Activated CD8-positive, alpha-beta memory T cell treated with anti-CD3 and anti-CD28 coated beads, Interleukin-2, amount 50 U/mL, for 1 hour (primary cell): ENCODE data around the gene SATB2.

Source experiments
- DNase-seq: peaks from one replicate; pipeline ENCODE4 v3.0.0-alpha.2; 2020; ENCODE audit errors: extremely low read depth

Gene SATB2

GRCh38 chr2:199257261-199258224 lies 200.2 kb downstream of the SATB2 start:
- no peak for DNase-seq

- no peak for DNase-seq
These were observed 227.6 kb downstream of the SATB2 start for GRCh38 chr2:199230091-199230490.

GRCh38 chr2:199228887-199229819 lies 228.6 kb downstream of the SATB2 start:
- DNase-seq, result no peak

- no peak for DNase-seq
These were observed 233.9 kb downstream of the SATB2 start for GRCh38 chr2:199223791-199224190.

GRCh38 chr2:199220920-199221319 lies 236.8 kb downstream of the SATB2 start:
- DNase-seq, result no peak

GRCh38 chr2:199219551-199219950 lies 238.2 kb downstream of the SATB2 start:
- no peak for DNase-seq
